PC-3 (cell line): ENCODE results near the gene HNF1A. TPM values are rescaled to one million over a fixed set of nuclear protein-coding genes. Genes with fewer than 3 reads are reported as not detected.

Experiments used
- ATAC-seq: fragments of 200-7000 bp; cut with Tn5 transposase; 2 replicates; pipeline ENCODE4 v1.9.1; 2020; ENCODE audit warnings: mild to moderate bottlenecking, moderate library complexity
- BruUV-seq: library from RNA; stranded (reverse); fragments of 400-500 nt; replicated peaks from 2 replicates; lab custom pipeline; 2021; lab: Mats Ljungman, UMichigan
- CTCF ChIA-PET: fragments of 300-600 bp; sonication (Branson Sonifier 250); formaldehyde crosslinking; loops from one replicate; lab custom pipeline; 2022; ENCODE audit warnings: antibody characterized with exemption; lab: Charles Lee
- POLR2A ChIA-PET: fragments of 300-600 bp; sonication (Branson Sonifier 250); formaldehyde crosslinking; loops from one replicate; lab custom pipeline; 2022; ENCODE audit warnings: antibody characterized with exemption; ENCODE audit not compliant: unreplicated experiment; lab: Charles Lee
- DNase-seq: peaks from one replicate; pipeline ENCODE4 v3.0.0-alpha.2; 2015
- H2AFZ ChIP-seq: fragments of 300-600 bp; sonication (generic); 2 replicates; pipeline ENCODE4 v1.6.0; 2016; ENCODE audit warnings: antibody characterized with exemption, low read length
- H3F3A ChIP-seq: fragments of 300-600 bp; sonication (generic); one replicate; pipeline ENCODE4 v1.6.0; 2017; ENCODE audit warnings: antibody characterized with exemption, low read length, control low read depth, mild to moderate bottlenecking; ENCODE audit not compliant: unreplicated experiment
- H3K27ac ChIP-seq: fragments of 300-600 bp; sonication (generic); 2 replicates; pipeline ENCODE4 v1.5.1; 2016; ENCODE audit warnings: mild to moderate bottlenecking, low read length
- H3K27me3 ChIP-seq: fragments of 300-600 bp; sonication (generic); 2 replicates; pipeline ENCODE4 v1.6.1; 2016; ENCODE audit warnings: low read length, mixed read lengths
- H3K36me3 ChIP-seq: fragments of 300-600 bp; sonication (generic); 2 replicates; pipeline ENCODE4 v1.6.1; 2016; ENCODE audit warnings: low read depth, mixed run types, low read length, mixed read lengths
- H3K4me1 ChIP-seq: fragments of 300-600 bp; sonication (generic); 2 replicates; pipeline ENCODE4 v1.5.1; 2016; ENCODE audit warnings: low read length; ENCODE audit not compliant: insufficient read depth
- H3K4me2 ChIP-seq: fragments of 300-600 bp; sonication (generic); 2 replicates; pipeline ENCODE4 v1.6.0; 2016; ENCODE audit warnings: low read length
- H3K4me3 ChIP-seq: fragments of 300-600 bp; sonication (generic); 2 replicates; pipeline ENCODE4 v1.5.1; 2016; ENCODE audit warnings: mild to moderate bottlenecking, low read length, mixed read lengths
- H3K79me2 ChIP-seq: fragments of 300-600 bp; sonication (generic); 2 replicates; pipeline ENCODE4 v1.6.1; 2017; ENCODE audit warnings: low read length, mixed read lengths
- H3K9ac ChIP-seq: fragments of 300-600 bp; sonication (generic); 2 replicates; pipeline ENCODE4 v1.6.0; 2016; ENCODE audit warnings: mild to moderate bottlenecking, low read length
- H3K9me2 ChIP-seq: fragments of 300-600 bp; sonication (generic); replicated peaks from 2 replicates; pipeline ENCODE4 v1.6.1; 2016; ENCODE audit warnings: mixed run types, low read length, mixed read lengths
- H3K9me3 ChIP-seq: fragments of 300-600 bp; sonication (generic); 2 replicates; pipeline ENCODE4 v1.6.1; 2016; ENCODE audit warnings: low read length, mixed read lengths
- H4K20me1 ChIP-seq: fragments of 300-600 bp; sonication (generic); 2 replicates; pipeline ENCODE4 v1.6.1; 2016; ENCODE audit warnings: low read length, mixed read lengths
- CTCF ChIP-seq: fragments of 300-600 bp; sonication (generic); conservative IDR thresholded peaks from 2 replicates; pipeline ENCODE4 v1.5.1; 2017; ENCODE audit warnings: antibody characterized with exemption, low read depth, mild to moderate bottlenecking, low read length
- EZH2 ChIP-seq: fragments of 300-600 bp; sonication (generic); IDR thresholded peaks from one replicate; pipeline ENCODE4 v1.6.1; 2017; ENCODE audit warnings: antibody characterized with exemption, mild to moderate bottlenecking, low read length; ENCODE audit not compliant: unreplicated experiment
- EZH2phosphoT487 ChIP-seq: fragments of 300-600 bp; sonication (generic); IDR thresholded peaks from 2 replicates; pipeline ENCODE4 v1.6.1; 2018; ENCODE audit warnings: mild to moderate bottlenecking, antibody characterized with exemption, low read length, borderline replicate concordance
- intact Hi-C: fragments of 100-400 bp; cut with micrococcal nuclease; formaldehyde crosslinking; loops from 2 replicates; pipeline ENCODE4 v1.9.0; 2023
- total RNA-seq: library from RNA; depleted of rRNA; stranded (reverse); fragments of >200 nt; gene quantifications from 2 replicates; pipeline ENCODE4 v1.2.3, GENCODE V29; 2014

The HNF1A gene
- total RNA-seq, 1 experiment from 2014 or later, result not detected

- POLR2A ChIA-PET, result no interaction called here
- no peaks in the 10 kb centered on the region for H3K9me2 ChIP-seq
- peaks cover 7% of the 10 kb centered on the region for H3F3A ChIP-seq
- peak overlapping the region; percentile 32 for H3K4me2 ChIP-seq
- TF ChIP-seq EZH2phosphoT487, result no peak
- TF ChIP-seq CTCF, result no peak
- TF ChIP-seq EZH2, result no peak
- no peaks in the 10 kb centered on the region for H3K9me3 ChIP-seq
- H3K27me3 ChIP-seq, result no peaks in the 10 kb centered on the region
- no peaks in the 10 kb centered on the region for H3K79me2 ChIP-seq
- ATAC-seq, result no peak
- BruUV-seq, result no TSS peak
- no peak overlapping the region; the same call in 1 of the 2 replicates for H3K9ac ChIP-seq
- H2AFZ ChIP-seq, result peak overlapping the region; percentile 27; the same call in 1 of the 2 replicates
- no peak overlapping the region for H3K4me3 ChIP-seq
- no peaks in the 10 kb centered on the region for H3K36me3 ChIP-seq
- H3K4me1 ChIP-seq, result peaks cover 26% of the 10 kb centered on the region
- H4K20me1 ChIP-seq, result no peaks in the 10 kb centered on the region
- intact Hi-C loops, result no loop called here
- H3K27ac ChIP-seq, result peak overlapping the region; percentile 80
- CTCF ChIA-PET, result no interaction called here
- DNase-seq, result no peak
These were observed 16.5 kb upstream of the HNF1A start for GRCh38 chr12:120961604-120962531.

GRCh38 chr12:120962532-120963020 is 15.8 kb upstream of the HNF1A start:
- Histone ChIP-seq H3K27me3 (no peaks in the 10 kb centered on the region), H3K9me3 (no peaks in the 10 kb centered on the region), H3K27ac (peak overlapping the region; percentile 80), H2AFZ (peak overlapping the region; percentile 27; the same call in 1 of the 2 replicates), H4K20me1 (no peaks in the 10 kb centered on the region), H3K79me2 (no peaks in the 10 kb centered on the region), H3K4me3 (no peak overlapping the region), H3K4me2 (peak overlapping the region; percentile 32), H3K36me3 (no peaks in the 10 kb centered on the region), H3K4me1 (peaks cover 26% of the 10 kb centered on the region), H3K9me2 (no peaks in the 10 kb centered on the region), H3K9ac (no peak overlapping the region; the same call in 1 of the 2 replicates), H3F3A (peaks cover 7% of the 10 kb centered on the region)
- CTCF ChIA-PET, result no interaction called here
- intact Hi-C loops, result no loop called here
- no peak for TF ChIP-seq EZH2phosphoT487
- TF ChIP-seq CTCF, result peak; percentile 41; the same call in 1 of the 2 replicates
- DNase-seq, result peak; percentile 91
- POLR2A ChIA-PET, result no interaction called here
- no TSS peak for BruUV-seq
- peak; percentile 83 for ATAC-seq

- no peaks in the 10 kb centered on the region for H4K20me1 ChIP-seq
- BruUV-seq, result no TSS peak
- CTCF ChIA-PET, result no interaction called here
These were observed 14.0 kb upstream of the HNF1A start for GRCh38 chr12:120964298-120964697.

More at GRCh38 chr12:120964298-120964697, 14.0 kb upstream of the HNF1A start:
- Histone ChIP-seq H3K79me2 (no peaks in the 10 kb centered on the region), H3K9me2 (no peaks in the 10 kb centered on the region), H3K9ac (no peak overlapping the region), H3K9me3 (no peaks in the 10 kb centered on the region), H3K4me3 (no peak overlapping the region), H3K27ac (no peak overlapping the region), H3K4me2 (no peak overlapping the region), H3K27me3 (no peaks in the 10 kb centered on the region), H2AFZ (no peak overlapping the region), H3K36me3 (no peaks in the 10 kb centered on the region), H3K4me1 (peaks cover 23% of the 10 kb centered on the region), H3F3A (peaks cover 7% of the 10 kb centered on the region)
- TF ChIP-seq EZH2, result no peak
- TF ChIP-seq CTCF, result no peak
- no peak for TF ChIP-seq EZH2phosphoT487
- ATAC-seq (no peak), DNase-seq (no peak)
- POLR2A ChIA-PET, result no interaction called here
- intact Hi-C loops, result no loop called here
